SK-N-SH (cell line): ENCODE data around the gene BIRC7. TPM values are rescaled to one million over a fixed set of nuclear protein-coding genes. Genes with fewer than 3 reads are reported as not detected.

Experiments
- CTCF ChIA-PET: fragments of 300-600, 350-600 bp; formaldehyde crosslinking; extraction: SDS; loops from one replicate; lab custom pipeline; 2021; lab: Yijun Ruan, JAX
- POLR2A ChIA-PET: fragments of 350-600 bp; sonication (Branson Sonifier 250); formaldehyde crosslinking; extraction: SDS; loops from one replicate; lab custom pipeline; 2020; ENCODE audit warnings: antibody characterized with exemption, inconsistent platforms; lab: Yijun Ruan, JAX
- DNase-seq: peaks from one replicate; pipeline ENCODE4 v3.0.0; 2012
- H2AFZ ChIP-seq: fragments of 200-600 bp; sonication (generic); 2 replicates; pipeline ENCODE4 v1.8.1; 2016; ENCODE audit warnings: antibody characterized with exemption, mild to moderate bottlenecking, low read depth
- H3F3A ChIP-seq: fragments of 200-600 bp; sonication (generic); replicated peaks from 2 replicates; pipeline ENCODE3; 2016; ENCODE audit warnings: antibody characterized with exemption, mild to moderate bottlenecking; ENCODE audit not compliant: insufficient read depth
- H3K27ac ChIP-seq, 2 experiments: fragments of 200-500 bp in 1 of 2; fragments of 200-600 bp in 1 of 2; sonication (Bioruptor generic) in 1 of 2; sonication (generic), shearing (Covaris generic) in 1 of 2; 2 replicates each; pipeline versions ENCODE4 v1.5.1 to v1.6.1; 2014 to 2016; ENCODE audit warnings: low read depth in 2 of 2, inconsistent platforms in 1 of 2, low read length in 1 of 2, mild to moderate bottlenecking in 1 of 2, mixed read lengths in 1 of 2
- H3K27me3 ChIP-seq: fragments of 200-600 bp; sonication (generic), shearing (Covaris generic); 2 replicates; pipeline ENCODE4 v1.6.1; 2016; ENCODE audit warnings: mixed run types; ENCODE audit not compliant: insufficient read depth
- H3K36me3 ChIP-seq, 2 experiments: fragments of 200-500 bp in 1 of 2; fragments of 200-600 bp in 1 of 2; sonication (Bioruptor generic) in 1 of 2; sonication (generic) in 1 of 2; replicated peaks in 1 of 2; 2 replicates each; pipeline versions ENCODE3 to v1.5.1; 2014 to 2016; ENCODE audit warnings: low read length in 1 of 2, mild to moderate bottlenecking in 1 of 2; ENCODE audit not compliant: insufficient read depth in 2 of 2, control insufficient read depth in 1 of 2
- H3K4me1 ChIP-seq, 2 experiments: fragments of 200-500 bp in 1 of 2; fragments of 200-600 bp in 1 of 2; sonication (Bioruptor generic) in 1 of 2; sonication (generic), shearing (Covaris generic) in 1 of 2; 2 replicates each; pipeline versions ENCODE4 v1.5.1 to v1.6.1; 2014 to 2016; ENCODE audit warnings: low read depth in 1 of 2, low read length in 1 of 2, mixed run types in 1 of 2; ENCODE audit not compliant: insufficient read depth in 2 of 2, control insufficient read depth in 1 of 2
- H3K4me2 ChIP-seq: fragments of 200-600 bp; sonication (generic), shearing (Covaris generic); 2 replicates; pipeline ENCODE4 v1.6.1; 2017; ENCODE audit warnings: mixed run types
- H3K4me3 ChIP-seq, 2 experiments: fragments of 200-500 bp in 1 of 2; fragments of 200-600 bp in 1 of 2; sonication (Bioruptor generic) in 1 of 2; sonication (generic), shearing (Covaris generic) in 1 of 2; 2 replicates each; pipeline versions ENCODE4 v1.5.1 to v1.8.1; 2014 to 2016; ENCODE audit warnings: low read depth in 2 of 2, inconsistent platforms in 1 of 2, low read length in 1 of 2, mild to moderate bottlenecking in 1 of 2, mixed read lengths in 1 of 2, moderate library complexity in 1 of 2
- H3K79me2 ChIP-seq: fragments of 200-600 bp; sonication (generic); 2 replicates; pipeline ENCODE4 v1.8.1; 2017; ENCODE audit warnings: mild to moderate bottlenecking; ENCODE audit not compliant: insufficient read depth
- H3K9ac ChIP-seq: fragments of 200-600 bp; sonication (generic); 2 replicates; pipeline ENCODE4 v1.6.1; 2017; ENCODE audit warnings: mixed run types
- H3K9me2 ChIP-seq: fragments of 200-600 bp; sonication (generic); 2 replicates; pipeline ENCODE4 v1.6.1; 2017; ENCODE audit warnings: mixed run types
- H3K9me3 ChIP-seq: fragments of 200-600 bp; sonication (generic); 2 replicates; pipeline ENCODE4 v1.6.1; 2017; ENCODE audit warnings: mixed run types, mild to moderate bottlenecking, moderate library complexity
- H4K20me1 ChIP-seq: fragments of 200-600 bp; sonication (generic); 2 replicates; pipeline ENCODE4 v1.6.1; 2017; ENCODE audit warnings: mild to moderate bottlenecking, mixed run types; ENCODE audit not compliant: insufficient read depth
- FOXJ3 ChIP-seq: sonication (generic); formaldehyde crosslinking; IDR thresholded peaks from 2 replicates; pipeline ENCODE4 v1.5.1; 2020; ENCODE audit warnings: mild to moderate bottlenecking, missing genetic modification reagents
- WGBS: methylation state at CpG from one replicate; pipeline ENCODE4 v1.1.6; 2017; ENCODE audit warnings: low lambda C conversion rate; 5-methylcytosine and 5-hydroxymethylcytosine counted together
- polyA plus RNA-seq, 3 experiments: library from polyadenylated mRNA; depleted of rRNA; stranded (reverse); fragments of >200 nt; gene quantifications; 2 replicates each; pipeline ENCODE4 v1.2.3, GENCODE V29; 2012
- small RNA-seq, 7 experiments: library from RNA; depleted of rRNA; stranded (forward); fragments of <200 nt; gene quantifications; one replicate each; pipeline ENCODE3, GENCODE V24; 2012

Gene BIRC7
- polyA plus RNA-seq, 1 of the 3 experiments (the other 2 are of a cell fraction), result not detected

DNA sequence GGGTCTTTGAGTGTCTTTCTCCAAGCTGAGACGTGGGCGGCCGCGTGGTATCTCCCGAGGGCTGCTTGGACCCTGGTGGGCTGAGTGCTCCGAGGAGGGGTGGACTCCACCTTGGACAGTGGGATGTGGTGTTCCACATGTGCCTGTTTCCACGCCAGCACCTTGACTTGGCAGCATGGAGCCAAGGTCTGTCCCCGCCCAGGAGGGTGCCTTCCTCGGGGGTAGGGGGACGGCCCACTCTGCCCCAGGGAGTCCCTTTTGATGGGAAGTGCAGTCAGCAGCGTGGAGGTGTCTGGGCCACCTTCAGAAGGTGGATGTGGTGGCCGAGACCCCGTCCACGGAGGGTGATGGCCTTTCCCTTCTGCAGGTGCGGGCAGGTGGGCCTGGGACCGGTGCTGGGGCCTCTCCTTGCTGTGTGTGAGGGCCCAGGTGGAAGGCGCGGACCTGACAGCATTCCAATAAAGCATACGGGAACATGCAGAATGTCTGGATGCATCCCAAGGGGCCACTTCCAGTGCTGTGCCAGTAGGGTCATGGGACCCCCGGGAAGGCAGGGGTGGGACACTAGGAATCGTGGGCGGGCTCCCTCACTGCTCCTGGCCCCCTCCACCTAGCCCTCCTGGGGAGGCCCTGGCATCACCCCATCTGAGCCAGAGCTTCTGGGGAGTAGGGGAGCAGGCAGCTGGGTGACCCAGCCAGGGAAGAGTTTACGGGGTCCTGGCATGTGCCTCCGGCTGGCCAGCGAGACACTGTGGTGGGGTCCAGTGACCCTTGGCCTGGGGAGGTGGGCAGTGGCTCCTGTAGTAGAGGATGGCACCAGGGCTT, 53.8 kb downstream of the BIRC7 start:
- Histone ChIP-seq H3K9me3 (no peaks in the 10 kb centered on the region), H3K9ac (no peak overlapping the region), H2AFZ (no peak overlapping the region), H3K4me3 (no peak overlapping the region), H3K4me2 (no peak overlapping the region), H3K4me1 (no peaks in the 10 kb centered on the region; a peak in 1 of 4 replicates), H3K9me2 (no peaks in the 10 kb centered on the region), H3K27me3 (no peaks in the 10 kb centered on the region), H3K27ac (no peak overlapping the region), H3K79me2 (no peaks in the 10 kb centered on the region), H3F3A (peaks cover 4% of the 10 kb centered on the region), H4K20me1 (peaks cover 21% of the 10 kb centered on the region; the same call in 1 of the 2 replicates), H3K36me3 (peaks cover 0 to 41% of the 10 kb centered on the region in 2 experiments)
- WGBS, result 95% methylated on average over 15 of the region's 25 CpGs
- DNase-seq, result no peak
- POLR2A ChIA-PET, result no interaction called here
- CTCF ChIA-PET, result interaction anchor here (1.4 to 3.2 kb wide), 3 partner anchors 9 to 108 kb away, joined by 5 to 12 read pairs (median 6); no protein-coding TSS in a partner anchor
- TF ChIP-seq FOXJ3 (CRISPR knock-in tag), result no peak

Small RNA genes lying within 50 kb of the gene (small RNA-seq; reads per million reads assigned to genes)
- 0 to 2.6 (median 0) reads per million in 7 experiments for gene MIR3196
- gene MIR4326, result 0 to 0.39 (median 0) reads per million in 7 experiments

Other genes starting within 250 kb of the BIRC7 start
- not detected in 2 replicates for gene BHLHE23, start 228.9 kb upstream of the BIRC7 start, polyA plus RNA-seq (2012; rRNA removed)
- gene YTHDF1, start 19.8 kb upstream of the BIRC7 start, polyA plus RNA-seq (2012; rRNA removed), result 15.5 and 17.0 TPM in 2 replicates
- gene NKAIN4, start 18.6 kb downstream of the BIRC7 start, polyA plus RNA-seq (2012; rRNA removed), result not detected in 2 replicates
- gene ARFGAP1, start 36.9 kb downstream of the BIRC7 start, polyA plus RNA-seq (2012; rRNA removed), result 72.7 and 77.0 TPM in 2 replicates
- not detected in 2 replicates for gene COL20A1, start 57.3 kb downstream of the BIRC7 start, polyA plus RNA-seq (2012; rRNA removed)
- gene CHRNA4, start 125.4 kb downstream of the BIRC7 start, polyA plus RNA-seq (2012; rRNA removed), result not detected in 2 replicates
- gene KCNQ2, start 236.8 kb downstream of the BIRC7 start, polyA plus RNA-seq (2012; rRNA removed), result 3.9 and 8.3 TPM in 2 replicates